HG03025 (cell line): ENCODE results near the gene PET100.

Experiments used
- ATAC-seq: cut with Tn5 transposase; IDR thresholded peaks from one replicate; pipeline ENCODE4 v1.9.1; 2021; ENCODE audit warnings: mild to moderate bottlenecking, moderate library complexity; ENCODE audit not compliant: unreplicated experiment, low FRiP score

The PET100 gene

GRCh38 chr19:7646426-7646700 lies 16.8 kb downstream of the PET100 start:
- ATAC-seq = no peak

- ATAC-seq = no peak
These were observed 17.6 kb downstream of the PET100 start for GRCh38 chr19:7647156-7647555.

- ATAC-seq = no peak
These were observed 18.8 kb downstream of the PET100 start for GRCh38 chr19:7648265-7649014.

- ATAC-seq = no peak
These were observed 20.6 kb downstream of the PET100 start for GRCh38 chr19:7650148-7650547.

GRCh38 chr19:7652061-7652641 lies 22.6 kb downstream of the PET100 start:
- no peak for ATAC-seq

- no peak for ATAC-seq
These were observed 24.8 kb downstream of the PET100 start for GRCh38 chr19:7654401-7654800.

- ATAC-seq = no peak
These were observed 26.0 kb downstream of the PET100 start for GRCh38 chr19:7655581-7655980.

GRCh38 chr19:7657131-7657751 lies 27.6 kb downstream of the PET100 start:
- no peak for ATAC-seq

GRCh38 chr19:7658219-7658686 lies 28.7 kb downstream of the PET100 start:
- ATAC-seq = no peak

GRCh38 chr19:7661744-7662538 lies 32.3 kb downstream of the PET100 start:
- no peak for ATAC-seq

GRCh38 chr19:7662657-7663056 lies 33.1 kb downstream of the PET100 start:
- ATAC-seq = no peak

GRCh38 chr19:7663706-7664105 lies 34.1 kb downstream of the PET100 start:
- ATAC-seq = no peak

GRCh38 chr19:7665076-7665475 lies 35.5 kb downstream of the PET100 start:
- no peak for ATAC-seq

- no peak for ATAC-seq
These were observed 39.2 kb downstream of the PET100 start, which contains the start of gene RETN for GRCh38 chr19:7668842-7669241. TSS of gene RETN (plus strand) at chr19:7669049. CDS start at chr19:7669327, 278 bp downstream.

- no peak for ATAC-seq
These were observed 40.0 kb downstream of the PET100 start for GRCh38 chr19:7669641-7670040.

- ATAC-seq = no peak
These were observed 40.7 kb downstream of the PET100 start for GRCh38 chr19:7670150-7670783.

- ATAC-seq = no peak
These were observed 41.2 kb downstream of the PET100 start for GRCh38 chr19:7670790-7671189.

- no peak for ATAC-seq
These were observed 42.9 kb downstream of the PET100 start for GRCh38 chr19:7672522-7672921.

- no peak for ATAC-seq
These were observed 44.7 kb downstream of the PET100 start for GRCh38 chr19:7674010-7675005.
